NCI-H748 (cell line): ENCODE results near the gene PKP4.
A peak's percentile ranks its signal among the peaks of the same experiment; 100 is the strongest.

Experiments
- DNase-seq: peaks from one replicate; lab custom pipeline; 2025; ENCODE audit not compliant: unreplicated experiment; lab: John Stamatoyannopoulos, UW

The PKP4 gene

GRCh38 chr2:158644139-158644538 is 187.4 kb downstream of the PKP4 start:
- no peak for DNase-seq

- DNase-seq, result no peak
Observed at GRCh38 chr2:158645299-158645698, 188.5 kb downstream of the PKP4 start.

GRCh38 chr2:158647436-158648231 is 190.9 kb downstream of the PKP4 start:
- DNase-seq, result no peak

- no peak for DNase-seq
Observed at GRCh38 chr2:158649846-158650245, 193.1 kb downstream of the PKP4 start.

GRCh38 chr2:158650646-158651357 is 194.1 kb downstream of the PKP4 start:
- no peak for DNase-seq

GRCh38 chr2:158651358-158652057 is 194.8 kb downstream of the PKP4 start:
- no peak for DNase-seq

- DNase-seq, result no peak
Observed at GRCh38 chr2:158655628-158656027, 198.9 kb downstream of the PKP4 start.

GRCh38 chr2:158656492-158657229 is 199.9 kb downstream of the PKP4 start:
- no peak for DNase-seq

GRCh38 chr2:158658396-158658795 is 201.6 kb downstream of the PKP4 start:
- DNase-seq, result no peak

GRCh38 chr2:158659483-158659882 is 202.7 kb downstream of the PKP4 start:
- no peak for DNase-seq

- no peak for DNase-seq
Observed at GRCh38 chr2:158661231-158661630, 204.5 kb downstream of the PKP4 start.

GRCh38 chr2:158662421-158662820 is 205.7 kb downstream of the PKP4 start:
- no peak for DNase-seq

- no peak for DNase-seq
Observed at GRCh38 chr2:158663796-158664195, 207.0 kb downstream of the PKP4 start.

GRCh38 chr2:158664987-158665386 is 208.2 kb downstream of the PKP4 start:
- DNase-seq, result no peak

GRCh38 chr2:158665536-158666302 is 209.0 kb downstream of the PKP4 start:
- DNase-seq, result peak; percentile 14

GRCh38 chr2:158666969-158667368 is 210.2 kb downstream of the PKP4 start:
- DNase-seq, result no peak

GRCh38 chr2:158667586-158667985 is 210.8 kb downstream of the PKP4 start:
- DNase-seq, result no peak

- DNase-seq, result no peak
Observed at GRCh38 chr2:158668001-158668765, 211.4 kb downstream of the PKP4 start.

GRCh38 chr2:158670292-158670691 is 213.5 kb downstream of the PKP4 start:
- DNase-seq, result no peak
